Left colon (tissue), 2 donors: Measurements from ENCODE around the gene NSD1. TPM values are rescaled to one million over a fixed set of nuclear protein-coding genes. Genes with fewer than 3 reads are reported as not detected.

Source experiments
- ATAC-seq: fragments of 200-7000 bp; cut with Tn5 transposase; one replicate; pipeline ENCODE4 v1.9.1; 2020; ENCODE audit warnings: mild to moderate bottlenecking, moderate library complexity
- DNase-seq, 2 donors: peaks; one replicate each; pipeline ENCODE4 v3.0.0-alpha.2; 2020
- intact Hi-C, 2 donors: fragments of 100-400 bp; cut with DNase I in 1 of 2; cut with micrococcal nuclease in 1 of 2; formaldehyde crosslinking; loops; one replicate each; pipeline versions ENCODE4 v1.11.2 to v1.14.0; 2022; cut with DNase I, micrococcal nuclease
- total RNA-seq, 2 donors: library from RNA; stranded (reverse); fragmentation: NEBNext Ultra II Directional; extraction: Animal tissue kit (Norgen Biotek cat#: 25700); gene quantifications; one replicate each; pipeline ENCODE4 v1.2.1, GENCODE V29; 2021
- donor health status: DM: no; HTN: no; CAD: no.
- donor health status: DM: yes; HTN: yes; CAD: no.

NSD1 gene
- total RNA-seq, 2 donors from 2014 or later = 55.6 to 65.8 TPM

DNA sequence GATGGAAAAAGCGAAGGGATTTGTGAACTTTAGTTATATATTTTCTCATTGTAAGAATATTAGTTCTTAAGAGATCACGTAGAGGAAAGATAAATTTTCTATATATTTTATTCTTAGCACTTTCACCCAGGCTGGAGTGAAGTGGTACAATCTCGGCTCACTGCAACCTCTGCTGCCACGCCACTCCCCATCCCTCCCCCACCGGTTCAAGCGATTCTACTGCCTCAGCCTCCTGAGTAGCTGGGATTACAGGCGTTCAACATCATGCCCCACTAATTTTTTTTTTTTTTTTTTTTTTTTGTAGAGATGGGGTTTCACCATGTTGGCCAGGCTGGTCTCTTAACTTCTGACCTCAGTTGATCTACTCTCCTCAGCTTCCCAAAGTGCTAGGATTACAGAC, 127.4 kb downstream of the NSD1 start:
- DNase-seq (no peak), ATAC-seq (no peak)
- intact Hi-C loops = no loop called here

DNA sequence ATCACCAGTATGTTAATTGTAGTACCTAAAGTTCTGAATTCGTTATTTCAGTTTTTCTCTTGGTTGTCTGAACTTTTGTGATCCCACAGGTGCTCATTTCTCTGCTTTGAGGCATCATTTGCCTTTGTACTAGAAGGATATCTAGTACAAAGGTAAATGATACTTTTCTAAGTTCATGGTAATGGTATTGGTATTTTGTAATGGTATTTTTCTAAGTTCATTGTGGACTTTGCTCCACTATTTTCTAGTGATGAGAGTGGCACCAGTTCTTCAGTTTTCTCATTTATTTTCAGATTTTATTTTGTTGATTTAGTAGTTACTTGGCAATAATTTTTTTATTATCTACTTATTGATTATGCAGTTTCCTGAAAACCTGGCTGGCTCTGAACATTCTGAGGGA, 127.9 kb downstream of the NSD1 start:
- intact Hi-C loops = no loop called here
- ATAC-seq (no peak), DNase-seq (no peak)

DNA sequence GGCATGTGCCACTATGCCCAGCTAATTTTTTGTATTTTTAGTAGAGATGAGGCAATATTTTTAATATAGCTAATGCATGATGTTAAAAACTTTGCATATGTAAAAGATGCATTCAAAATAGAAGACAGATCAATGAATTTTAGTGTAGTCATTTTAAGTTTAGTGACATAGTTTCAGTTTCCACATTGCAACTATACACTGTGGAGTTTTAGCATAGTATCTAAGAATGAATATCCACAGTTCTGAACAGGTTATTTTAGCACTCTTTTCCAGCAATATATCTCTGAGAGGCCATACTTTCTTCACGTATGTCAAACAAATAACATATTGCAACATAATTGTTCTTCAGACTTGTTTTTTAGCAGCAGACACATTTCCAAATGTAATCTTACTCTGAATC, 130.6 kb downstream of the NSD1 start:
- ATAC-seq (no peak), DNase-seq (no peak)
- intact Hi-C loops = no loop called here

DNA sequence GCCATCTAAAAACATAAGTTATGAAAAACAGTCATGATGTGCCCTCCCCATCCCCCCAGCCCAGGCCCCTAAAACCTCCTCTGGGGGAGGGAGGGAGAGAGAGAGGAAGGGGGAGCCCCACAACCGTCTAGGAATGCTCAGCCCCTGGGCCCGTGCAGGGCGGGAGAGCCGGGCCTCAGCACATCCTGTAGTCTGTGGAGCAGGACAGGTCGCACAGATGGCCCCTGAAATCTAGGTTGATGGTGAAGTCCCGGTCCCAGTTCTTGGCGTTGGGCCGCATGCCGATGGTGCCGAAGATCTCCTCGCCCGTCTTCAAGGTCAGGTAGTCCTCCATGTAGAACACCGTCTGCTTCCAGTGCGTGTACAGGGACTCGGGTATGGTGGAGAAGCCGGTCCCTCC, 131.8 kb downstream of the NSD1 start:
- DNase-seq (no peak), ATAC-seq (no peak)
- intact Hi-C loops = no loop called here

DNA sequence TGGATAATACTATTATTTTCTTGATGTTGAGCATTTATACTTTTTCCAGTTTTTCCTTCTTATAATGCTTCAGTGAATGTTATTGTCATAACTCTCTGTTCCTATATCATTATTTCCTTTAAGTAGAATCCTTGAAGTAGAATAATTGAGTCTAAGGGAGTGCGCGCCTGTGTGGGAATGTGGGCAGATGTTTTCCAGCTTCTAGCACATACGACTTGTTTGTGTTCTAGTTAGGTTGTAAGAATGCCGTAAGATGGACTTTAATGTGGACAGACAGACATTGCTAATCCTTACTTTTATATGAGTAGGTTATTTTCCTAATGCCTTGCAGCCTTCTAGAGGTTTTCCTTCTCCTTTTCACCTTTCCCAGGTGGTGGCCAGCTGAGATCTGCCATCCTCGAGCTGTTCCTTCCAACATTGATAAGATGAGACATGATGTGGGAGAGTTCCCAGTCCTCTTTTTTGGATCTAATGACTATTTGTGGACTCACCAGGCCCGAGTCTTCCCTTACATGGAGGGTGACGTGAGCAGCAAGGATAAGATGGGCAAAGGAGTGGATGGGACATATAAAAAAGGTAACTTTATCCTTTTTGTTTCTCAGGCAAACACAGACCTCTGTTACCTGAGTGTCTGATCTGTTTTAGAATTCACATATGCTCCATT, 135.8 kb downstream of the NSD1 start:
- no peak for ATAC-seq
- DNase-seq = no peak
- intact Hi-C loops = no loop called here

DNA sequence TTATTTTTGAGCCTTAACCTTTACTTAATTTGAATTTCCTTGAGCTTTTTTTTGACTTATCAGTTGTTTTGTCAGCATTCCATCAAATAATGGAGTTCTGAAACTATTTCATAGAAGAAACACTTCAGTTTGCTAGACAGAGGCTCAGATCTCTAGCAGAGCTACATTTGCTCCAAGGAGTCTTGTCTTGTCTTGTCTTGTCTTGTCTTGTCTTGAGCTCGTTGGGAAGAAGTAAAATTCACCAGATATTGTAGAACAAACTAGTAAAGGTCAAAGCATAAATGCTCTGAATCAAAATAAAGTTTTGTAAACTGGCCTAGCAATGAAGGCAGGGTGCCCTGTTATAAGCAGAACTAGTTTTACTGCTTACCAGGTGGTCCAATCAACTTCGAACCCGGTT, 136.4 kb downstream of the NSD1 start:
- ATAC-seq (no peak), DNase-seq (no peak)
- intact Hi-C loops = no loop called here

DNA sequence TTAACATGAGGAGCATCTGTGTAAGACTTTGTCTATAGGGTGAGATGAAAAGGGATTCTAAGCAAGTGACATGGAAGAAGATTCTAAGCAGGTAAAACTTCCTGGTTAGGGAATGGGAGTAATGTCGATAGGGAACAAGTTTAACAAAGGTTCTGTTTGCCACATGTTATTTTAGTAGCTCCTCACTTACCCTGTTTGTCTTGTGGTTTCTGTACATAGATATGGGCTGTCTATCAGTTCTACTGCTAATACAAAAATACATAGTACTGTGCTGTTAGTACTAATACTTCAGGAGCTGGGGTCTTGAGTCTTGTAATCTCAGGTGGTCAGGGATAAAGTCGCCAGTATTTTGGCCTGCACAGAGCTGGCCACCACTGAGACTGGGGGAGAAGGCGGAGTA, 137.1 kb downstream of the NSD1 start:
- intact Hi-C loops = no loop called here
- ATAC-seq = no peak
- no peak for DNase-seq

DNA sequence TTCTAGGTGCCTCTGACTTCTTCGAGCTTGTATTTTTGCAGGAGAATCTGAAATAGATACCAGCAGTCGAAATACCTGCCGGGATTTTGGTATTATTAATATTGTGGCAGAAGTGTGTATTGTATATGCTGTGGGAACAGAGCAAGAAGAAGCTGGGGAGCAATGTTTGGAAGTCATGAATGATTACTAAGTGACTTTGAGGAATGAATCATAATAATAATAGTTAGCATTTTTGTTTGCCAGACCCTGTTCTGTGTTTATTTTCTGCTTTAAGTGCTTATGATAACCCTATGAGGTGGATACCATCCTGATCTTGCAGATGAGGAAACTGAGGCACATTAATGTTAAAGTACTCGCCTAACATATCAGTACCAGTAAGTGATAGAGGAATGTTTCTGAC, 137.5 kb downstream of the NSD1 start:
- DNase-seq = no peak
- intact Hi-C loops = no loop called here
- ATAC-seq = no peak

DNA sequence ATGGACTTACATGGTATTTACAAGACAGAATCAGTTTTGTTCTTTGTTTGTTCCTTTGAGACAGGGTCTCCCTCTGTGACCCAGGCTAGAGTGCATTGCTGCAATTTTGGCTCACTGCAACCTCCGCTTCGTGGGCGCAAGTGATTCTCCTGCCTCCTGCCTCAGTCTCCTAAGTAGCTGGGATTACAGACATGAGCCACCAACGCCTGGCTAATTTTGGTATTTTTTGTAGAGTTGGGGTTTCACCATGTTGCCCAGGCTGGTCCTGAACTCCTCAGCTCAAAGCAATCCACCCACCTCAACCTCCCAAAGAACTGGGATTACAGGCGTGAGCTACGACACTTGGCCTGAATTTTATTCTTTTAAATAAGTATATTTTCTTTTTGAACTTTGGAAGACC, 142.3 kb downstream of the NSD1 start:
- DNase-seq (no peak), ATAC-seq (no peak)
- intact Hi-C loops = no loop called here

DNA sequence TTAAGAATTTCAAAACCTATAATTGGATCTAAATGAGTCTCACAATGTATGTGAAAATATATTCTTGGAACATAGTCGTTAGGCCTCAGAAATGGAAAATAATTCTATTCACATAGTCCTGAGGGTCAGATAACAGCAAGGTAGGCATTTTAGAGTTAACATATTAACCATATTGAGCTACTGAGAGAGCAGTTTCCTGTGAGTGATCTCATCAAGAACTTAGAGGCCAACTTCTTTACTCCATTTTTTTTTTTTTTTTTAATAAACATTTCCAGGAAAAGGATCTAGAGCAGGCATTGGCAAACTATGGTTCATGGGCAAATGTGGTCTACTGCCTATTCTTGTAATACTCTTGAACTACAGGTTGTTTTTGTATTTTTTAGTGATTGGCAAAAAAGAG, 143.3 kb downstream of the NSD1 start:
- intact Hi-C loops = no loop called here
- no peak for DNase-seq
- no peak for ATAC-seq

DNA sequence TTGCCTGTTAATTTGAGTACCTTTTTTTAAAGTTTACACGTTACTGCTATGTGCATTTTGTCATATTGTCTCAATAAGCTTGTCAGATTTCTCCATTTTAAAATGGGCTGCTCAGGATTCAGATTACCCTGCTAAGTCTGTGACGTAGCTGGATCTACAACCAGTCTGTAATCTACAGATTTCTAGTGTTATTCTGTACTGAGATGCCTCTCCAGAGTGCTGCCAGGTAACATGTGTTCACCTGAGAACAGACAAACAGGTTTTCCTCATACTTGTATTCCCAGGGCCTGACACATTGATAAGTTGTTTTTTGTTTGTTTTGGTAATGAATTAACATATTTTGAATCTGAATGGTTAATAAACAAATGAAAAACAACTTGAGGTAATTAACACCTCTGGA, 154.6 kb downstream of the NSD1 start:
- intact Hi-C loops = no loop called here
- ATAC-seq (no peak), DNase-seq (no peak)

DNA sequence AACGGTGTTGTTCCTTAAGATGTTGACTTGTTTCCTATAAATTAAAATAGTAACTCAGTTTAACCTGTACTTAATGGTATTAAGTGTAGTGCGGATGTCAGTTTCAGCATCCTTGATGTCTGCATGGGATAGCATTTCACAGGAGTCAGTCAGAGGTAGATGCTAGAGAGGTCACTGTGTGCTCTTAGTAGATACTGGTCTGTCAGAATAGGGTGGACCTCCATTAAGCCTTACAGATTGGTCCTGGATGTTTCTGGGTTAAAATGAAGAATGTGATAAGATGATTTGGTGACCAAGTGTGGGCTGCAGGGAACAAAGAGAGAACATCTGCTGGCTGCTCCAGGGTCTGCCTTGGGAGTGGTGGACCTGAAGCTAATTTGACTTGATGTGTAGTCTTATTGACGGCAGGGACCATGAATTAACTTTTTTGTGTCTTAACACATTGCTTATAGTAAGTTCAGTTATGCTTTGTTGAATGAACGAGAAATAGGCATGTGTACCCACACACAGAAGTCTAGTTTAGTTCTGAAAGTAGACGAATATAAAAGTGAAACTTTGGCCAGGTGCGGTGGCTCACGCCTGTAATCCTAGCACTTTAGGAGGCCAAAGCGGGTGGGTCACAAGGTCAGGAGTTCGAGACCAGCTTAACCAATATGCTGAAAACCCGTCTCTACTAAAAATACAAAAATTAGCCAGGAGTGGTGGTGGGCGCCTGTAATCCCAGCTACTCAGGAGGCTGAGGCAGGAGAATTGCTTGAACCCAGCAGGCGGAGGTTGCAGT, 157.4 kb downstream of the NSD1 start:
- intact Hi-C loops = no loop called here
- DNase-seq (no peak), ATAC-seq (no peak)

DNA sequence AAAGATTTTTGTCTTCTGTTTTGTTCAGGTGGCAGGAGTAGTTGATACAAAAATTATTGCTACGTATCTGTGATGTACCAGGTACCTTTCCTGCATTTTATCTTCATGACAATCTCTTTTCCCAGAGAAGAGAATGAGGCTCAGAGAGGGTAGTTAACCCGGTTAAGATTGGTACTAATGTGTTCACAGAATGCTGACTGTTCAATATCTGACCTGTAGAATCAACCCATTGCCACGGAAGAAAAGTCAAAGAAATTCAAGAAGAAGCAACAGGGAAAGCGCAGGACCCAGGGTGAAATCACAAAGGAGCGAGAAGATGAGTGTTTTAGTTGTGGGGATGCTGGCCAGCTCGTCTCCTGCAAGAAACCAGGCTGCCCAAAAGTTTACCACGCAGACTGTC, 158.2 kb downstream of the NSD1 start:
- ATAC-seq (no peak), DNase-seq (no peak)
- intact Hi-C loops = no loop called here

DNA sequence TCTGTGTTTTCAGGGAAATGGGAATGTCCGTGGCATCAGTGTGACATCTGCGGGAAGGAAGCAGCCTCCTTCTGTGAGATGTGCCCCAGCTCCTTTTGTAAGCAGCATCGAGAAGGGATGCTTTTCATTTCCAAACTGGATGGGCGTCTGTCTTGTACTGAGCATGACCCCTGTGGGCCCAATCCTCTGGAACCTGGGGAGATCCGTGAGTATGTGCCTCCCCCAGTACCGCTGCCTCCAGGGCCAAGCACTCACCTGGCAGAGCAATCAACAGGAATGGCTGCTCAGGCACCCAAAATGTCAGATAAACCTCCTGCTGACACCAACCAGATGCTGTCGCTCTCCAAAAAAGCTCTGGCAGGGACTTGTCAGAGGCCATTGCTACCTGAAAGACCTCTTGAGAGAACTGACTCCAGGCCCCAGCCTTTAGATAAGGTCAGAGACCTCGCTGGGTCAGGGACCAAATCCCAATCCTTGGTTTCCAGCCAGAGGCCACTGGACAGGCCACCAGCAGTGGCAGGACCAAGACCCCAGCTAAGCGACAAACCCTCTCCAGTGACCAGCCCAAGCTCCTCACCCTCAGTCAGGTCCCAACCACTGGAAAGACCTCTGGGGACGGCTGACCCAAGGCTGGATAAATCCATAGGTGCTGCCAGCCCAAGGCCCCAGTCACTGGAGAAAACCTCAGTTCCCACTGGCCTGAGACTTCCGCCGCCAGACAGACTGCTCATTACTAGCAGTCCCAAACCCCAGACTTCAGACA, 160.4 kb downstream of the NSD1 start:
- ATAC-seq = no peak
- DNase-seq = no peak
- intact Hi-C loops = no loop called here

DNA sequence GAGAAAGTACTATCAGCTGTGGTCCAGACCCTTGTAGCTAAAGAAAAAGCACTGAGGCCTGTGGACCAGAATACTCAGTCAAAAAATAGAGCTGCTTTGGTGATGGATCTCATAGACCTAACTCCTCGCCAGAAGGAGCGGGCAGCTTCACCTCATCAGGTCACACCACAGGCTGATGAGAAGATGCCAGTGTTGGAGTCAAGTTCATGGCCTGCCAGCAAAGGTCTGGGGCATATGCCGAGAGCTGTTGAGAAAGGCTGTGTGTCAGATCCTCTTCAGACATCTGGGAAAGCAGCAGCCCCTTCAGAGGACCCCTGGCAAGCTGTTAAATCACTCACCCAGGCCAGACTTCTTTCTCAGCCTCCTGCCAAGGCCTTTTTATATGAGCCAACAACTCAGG, 161.1 kb downstream of the NSD1 start:
- ATAC-seq (no peak), DNase-seq (no peak)
- intact Hi-C loops = no loop called here

DNA sequence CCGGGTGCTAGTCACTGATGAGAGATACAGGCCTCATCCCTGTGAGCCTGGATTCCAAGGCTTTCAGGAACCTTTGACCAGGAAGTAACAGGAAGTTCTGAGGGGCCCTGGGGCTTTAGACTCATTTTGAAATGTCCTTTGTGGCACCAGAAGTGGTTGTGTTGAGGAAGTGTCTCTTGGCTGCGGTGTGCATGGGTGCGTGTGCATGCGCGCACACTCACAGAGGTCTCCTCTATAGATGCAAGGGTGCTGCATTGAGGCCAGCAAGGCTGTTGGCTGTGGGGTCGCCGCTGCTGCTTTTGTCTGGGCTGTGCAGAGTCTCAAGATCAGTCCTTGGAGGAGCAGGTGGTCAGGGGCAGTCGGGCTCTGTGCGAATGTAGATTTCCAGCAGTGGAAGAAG, 162.4 kb downstream of the NSD1 start:
- DNase-seq (peak in 1 of 2 donors; percentile 28), ATAC-seq (no peak)
- intact Hi-C loops = no loop called here

DNA sequence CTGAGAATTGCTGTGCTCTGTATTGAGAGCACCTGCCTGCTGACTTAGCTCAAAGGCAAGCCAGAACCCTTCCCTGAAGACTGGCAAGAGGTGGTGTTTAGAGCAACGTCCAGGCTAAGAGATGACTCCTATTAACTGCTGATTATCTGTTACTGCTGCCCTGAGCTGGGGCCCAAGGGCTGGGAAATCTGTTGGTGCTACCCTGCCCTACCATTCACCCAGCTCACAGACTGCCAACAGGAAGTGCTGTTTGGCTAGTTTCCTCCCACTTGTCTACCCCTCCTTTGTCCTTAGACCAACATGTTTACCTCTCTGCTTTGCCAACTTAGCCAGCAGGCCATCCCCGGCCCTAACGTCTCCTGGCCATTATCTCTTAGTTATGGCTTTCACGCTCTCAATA, 163.0 kb downstream of the NSD1 start:
- ATAC-seq (peak; percentile 34), DNase-seq (no peak)
- intact Hi-C loops = no loop called here

DNA sequence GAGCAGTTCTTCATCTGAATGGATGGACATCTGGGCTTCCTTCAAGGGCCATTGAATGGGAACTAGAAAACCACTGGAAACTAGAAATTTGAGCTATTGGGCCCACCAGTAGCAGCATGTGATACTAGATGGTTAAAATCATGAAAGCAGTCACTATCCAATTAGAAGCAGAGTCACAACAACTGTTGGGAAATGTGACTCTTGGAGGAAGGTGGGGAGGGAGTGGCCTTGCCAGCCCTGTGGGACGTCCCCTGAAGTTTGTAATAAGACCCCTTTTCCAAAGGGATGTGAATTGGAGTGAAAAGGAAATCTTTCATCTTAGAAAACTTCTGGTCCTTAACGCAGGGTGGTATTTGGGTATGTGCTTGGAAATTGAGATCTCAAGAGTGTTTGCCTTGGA, 164.3 kb downstream of the NSD1 start:
- ATAC-seq (no peak), DNase-seq (no peak)
- intact Hi-C loops = no loop called here

DNA sequence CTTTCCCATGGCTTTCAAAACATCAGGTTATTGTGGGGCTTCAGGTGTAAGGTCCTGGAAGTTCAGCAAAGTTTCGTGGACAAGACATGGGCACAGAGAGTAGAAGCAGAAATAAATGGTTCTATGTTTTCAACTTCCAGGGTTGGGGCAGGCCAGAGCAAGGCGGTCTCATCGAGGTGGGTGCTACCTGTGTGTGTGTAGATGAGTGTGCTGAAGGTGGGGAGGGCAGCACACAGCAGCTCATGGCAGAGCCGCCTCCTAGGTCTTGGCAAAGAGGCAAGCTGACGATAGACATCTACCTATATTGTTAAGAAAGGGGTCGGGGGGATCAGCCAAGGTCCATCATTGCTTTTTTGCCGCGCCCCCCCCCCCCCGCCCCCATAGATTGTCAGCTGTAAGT, 166.1 kb downstream of the NSD1 start:
- intact Hi-C loops = no loop called here
- ATAC-seq (no peak), DNase-seq (peak in 1 of 2 donors; percentile 30)

DNA sequence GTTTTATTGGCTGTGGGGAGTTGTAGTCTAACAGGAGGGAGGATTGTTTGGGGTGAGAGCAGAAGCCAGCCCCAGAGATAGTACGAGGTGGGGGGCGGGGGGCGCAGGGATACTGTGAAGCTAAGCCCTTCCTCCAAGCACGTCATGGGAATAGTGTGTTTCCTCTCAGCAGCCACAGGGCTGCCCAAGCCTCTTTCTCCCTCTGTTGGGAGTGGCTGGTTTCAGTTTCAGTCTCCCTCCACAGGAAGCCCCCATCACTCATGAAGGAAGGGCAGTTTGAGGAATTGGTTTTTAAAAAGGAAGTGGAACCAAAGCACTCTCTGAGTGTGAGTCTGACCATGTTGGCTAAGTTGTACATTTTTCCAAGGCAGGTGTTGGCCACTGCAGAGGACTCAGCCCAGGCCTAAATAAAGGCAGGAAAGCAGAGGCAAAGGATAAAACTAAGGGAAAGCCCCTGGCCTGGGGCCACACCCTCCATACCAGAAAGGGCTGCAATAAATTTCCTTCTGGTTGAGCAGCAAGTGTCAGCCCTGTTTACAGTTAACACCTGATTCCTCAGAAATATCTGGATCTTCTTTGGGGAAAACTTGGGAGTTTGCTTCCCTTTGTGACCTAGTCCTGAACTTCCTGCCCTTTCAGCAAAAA, 166.8 kb downstream of the NSD1 start:
- ATAC-seq (peak; percentile 36), DNase-seq (peak; percentile 78 to 80)
- intact Hi-C loops = no loop called here
